HepG2 (cell line): Measurements from ENCODE around the gene NOL4L. TPM values are rescaled to one million over a fixed set of nuclear protein-coding genes. Genes with fewer than 3 reads are reported as not detected.

Experiments
- BRD4 ChIP-seq: sonication (generic); formaldehyde crosslinking; IDR thresholded peaks from 2 replicates; pipeline ENCODE4 v1.4.0; 2020; ENCODE audit warnings: missing genetic modification reagents
- CHD4 ChIP-seq: fragments of 200-600 bp; sonication (generic); IDR thresholded peaks from 2 replicates; pipeline ENCODE4 v1.7.0; 2017; ENCODE audit warnings: mild to moderate bottlenecking, low read length, borderline replicate concordance
- DNMT3B ChIP-seq: conservative IDR thresholded peaks from 2 replicates; pipeline ENCODE4 v1.6.1; 2016; ENCODE audit warnings: missing biosample characterization, control low read depth
- ETV5 ChIP-seq: IDR thresholded peaks from 2 replicates; pipeline ENCODE4 v1.6.1; 2018; ENCODE audit warnings: missing biosample characterization, missing genetic modification reagents, inconsistent platforms, borderline replicate concordance
- KDM5B ChIP-seq: sonication (generic); formaldehyde crosslinking; IDR thresholded peaks from 2 replicates; pipeline ENCODE4 v1.4.0; 2020; ENCODE audit warnings: missing genetic modification reagents, mild to moderate bottlenecking, borderline replicate concordance
- PRPF4 ChIP-seq: fragments of 200-400 bp; formaldehyde crosslinking; IDR thresholded peaks from 2 replicates; pipeline ENCODE4 v1.6.1; 2016; ENCODE audit warnings: low read length, low read depth; ENCODE audit not compliant: poor library complexity, severe bottlenecking
- SIN3B ChIP-seq: fragments of 150-350 bp; IDR thresholded peaks from 2 replicates; pipeline ENCODE4 v1.6.1; 2014; ENCODE audit warnings: low read length
- SKI ChIP-seq: fragments of 450-650 bp; IDR thresholded peaks from one replicate; pipeline ENCODE4 v1.6.1; 2018; ENCODE audit warnings: mild to moderate bottlenecking; ENCODE audit not compliant: partially characterized antibody
- SRF ChIP-seq: IDR thresholded peaks from 2 replicates; pipeline ENCODE4 v1.6.1; 2011; ENCODE audit warnings: mild to moderate bottlenecking, low read depth, low read length, moderate library complexity
- ZBTB1 ChIP-seq: sonication (generic); formaldehyde crosslinking; IDR thresholded peaks from 2 replicates; pipeline ENCODE4 v1.4.0; 2020; ENCODE audit warnings: missing genetic modification reagents, borderline replicate concordance
- ZNF264 ChIP-seq: sonication (generic); formaldehyde crosslinking; IDR thresholded peaks from 2 replicates; pipeline ENCODE4 v1.4.0; 2020; ENCODE audit warnings: missing genetic modification reagents
- ZNF546 ChIP-seq: sonication (generic); formaldehyde crosslinking; conservative IDR thresholded peaks from 2 replicates; pipeline ENCODE4 v1.8.1; 2023; ENCODE audit warnings: mild to moderate bottlenecking, missing genetic modification reagents
- ZNF615 ChIP-seq: sonication (generic); formaldehyde crosslinking; IDR thresholded peaks from 2 replicates; pipeline ENCODE4 v1.5.0; 2020; ENCODE audit warnings: mild to moderate bottlenecking, missing genetic modification reagents, borderline replicate concordance
- ZNF816 ChIP-seq: sonication (generic); formaldehyde crosslinking; IDR thresholded peaks from 2 replicates; pipeline ENCODE4 v1.8.0; 2022; ENCODE audit warnings: missing genetic modification reagents, mild to moderate bottlenecking, borderline replicate concordance
- ZSCAN9 ChIP-seq: IDR thresholded peaks from 2 replicates; pipeline ENCODE4 v1.6.1; 2016; ENCODE audit warnings: borderline replicate concordance
- polyA plus RNA-seq, 8 experiments: library from polyadenylated mRNA; depleted of rRNA in 3 of 8; stranded (reverse) in 7 of 8; unstranded in 1 of 8; fragments of >200 nt; fragmentation: Illumina TruSeq in 4 of 8; extraction: Trizol in 4 of 8; gene quantifications; 2 replicates each; pipeline versions ENCODE4 v1.2.1 to v1.2.3, GENCODE V29; 2011 to 2016; ENCODE audit warnings: low read depth in 4 of 8, missing spikeins in 1 of 8, mixed read lengths in 1 of 8; ENCODE audit not compliant: insufficient read depth in 1 of 8
- total RNA-seq, 5 experiments: library from RNA; depleted of rRNA; stranded (reverse); fragments of >200 nt; fragmentation: Illumina TruSeq; extraction: Trizol; gene quantifications; 2 replicates each; pipeline ENCODE4 v1.2.3, GENCODE V29; 2016; ENCODE audit warnings: low read depth in 1 of 5
- TF ChIP-seq, protein P1 (sequence below): sonication (generic); formaldehyde crosslinking; conservative IDR thresholded peaks from 2 replicates; pipeline ENCODE4 v1.8.0; 2022; ENCODE audit warnings: mild to moderate bottlenecking, moderate library complexity, missing genetic modification reagents
- TF ChIP-seq, protein P2 (sequence below): sonication (generic); formaldehyde crosslinking; IDR thresholded peaks from 2 replicates; pipeline ENCODE4 v1.8.0; 2022; ENCODE audit warnings: low read depth, missing genetic modification reagents
- TF ChIP-seq, protein P3 (sequence below): sonication (generic); formaldehyde crosslinking; IDR thresholded peaks from 2 replicates; pipeline ENCODE4 v1.8.0; 2022; ENCODE audit warnings: missing genetic modification reagents, mild to moderate bottlenecking, borderline replicate concordance
- TF ChIP-seq, protein P4 (sequence below), 2 experiments: sonication (generic) in 1 of 2; formaldehyde crosslinking in 1 of 2; IDR thresholded peaks; 2 replicates each; pipeline versions ENCODE4 v1.5.1 to v1.6.1; 2011 to 2020; ENCODE audit warnings: borderline replicate concordance in 1 of 2, low read depth in 1 of 2, low read length in 1 of 2, mild to moderate bottlenecking in 1 of 2, missing genetic modification reagents in 1 of 2, moderate library complexity in 1 of 2
- TF ChIP-seq, protein P5 (sequence below): sonication (generic); formaldehyde crosslinking; conservative IDR thresholded peaks from 2 replicates; pipeline ENCODE4 v1.8.0; 2022; ENCODE audit warnings: missing genetic modification reagents

NOL4L gene
- total and polyA plus RNA-seq, 2 of the 13 experiments (the other 11 are each of a cell fraction or from before 2014, with no cell fraction given) = 16.6 to 35.4 TPM

DNA sequence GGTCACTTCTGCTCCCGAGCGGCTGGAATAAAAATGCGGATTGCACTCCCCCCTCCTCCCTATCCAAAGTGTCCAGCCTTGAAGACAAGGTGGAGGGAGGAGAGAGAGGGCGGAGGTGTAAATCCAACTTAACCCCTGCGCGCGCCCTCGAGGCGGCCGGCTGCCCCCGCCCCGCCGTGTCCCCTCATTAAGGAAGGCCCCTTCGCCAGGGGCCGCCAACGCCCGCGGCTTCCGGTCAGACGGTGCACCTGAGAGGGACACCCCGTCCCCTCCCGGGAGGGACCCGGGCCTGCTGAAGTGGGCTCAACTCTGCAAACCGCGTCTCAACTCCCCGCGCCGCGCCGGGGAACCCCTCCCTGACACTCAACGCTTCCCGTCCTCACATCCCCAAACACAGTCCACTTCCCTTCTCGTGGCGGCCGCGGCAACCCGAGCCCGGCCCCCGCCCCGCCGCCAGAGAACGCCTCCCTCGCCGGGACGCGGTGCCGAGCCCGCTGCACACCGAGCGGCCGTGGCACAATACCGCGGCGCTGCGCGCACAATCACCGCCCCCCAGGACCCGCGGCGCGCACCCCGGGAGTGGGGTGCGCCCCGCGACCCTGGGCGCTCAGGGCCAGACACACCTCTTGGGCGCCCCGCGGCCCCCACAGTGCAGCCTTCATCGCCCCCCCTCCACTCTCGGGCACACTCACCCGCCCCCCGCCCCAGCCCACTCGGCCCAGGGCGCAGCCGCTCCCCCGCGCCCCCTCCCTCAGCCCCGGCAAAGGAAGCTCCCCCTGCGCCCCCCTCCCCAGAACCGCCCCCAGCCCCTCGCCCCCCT is 102.5 kb downstream of the NOL4L start (continued):
- TF ChIP-seq, protein P1, sequence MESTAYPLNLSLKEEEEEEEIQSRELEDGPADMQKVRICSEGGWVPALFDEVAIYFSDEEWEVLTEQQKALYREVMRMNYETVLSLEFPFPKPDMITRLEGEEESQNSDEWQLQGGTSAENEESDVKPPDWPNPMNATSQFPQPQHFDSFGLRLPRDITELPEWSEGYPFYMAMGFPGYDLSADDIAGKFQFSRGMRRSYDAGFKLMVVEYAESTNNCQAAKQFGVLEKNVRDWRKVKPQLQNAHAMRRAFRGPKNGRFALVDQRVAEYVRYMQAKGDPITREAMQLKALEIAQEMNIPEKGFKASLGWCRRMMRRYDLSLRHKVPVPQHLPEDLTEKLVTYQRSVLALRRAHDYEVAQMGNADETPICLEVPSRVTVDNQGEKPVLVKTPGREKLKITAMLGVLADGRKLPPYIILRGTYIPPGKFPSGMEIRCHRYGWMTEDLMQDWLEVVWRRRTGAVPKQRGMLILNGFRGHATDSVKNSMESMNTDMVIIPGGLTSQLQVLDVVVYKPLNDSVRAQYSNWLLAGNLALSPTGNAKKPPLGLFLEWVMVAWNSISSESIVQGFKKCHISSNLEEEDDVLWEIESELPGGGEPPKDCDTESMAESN (CRISPR knock-in tag) = peak; percentile 81
- TF ChIP-seq, protein P2, sequence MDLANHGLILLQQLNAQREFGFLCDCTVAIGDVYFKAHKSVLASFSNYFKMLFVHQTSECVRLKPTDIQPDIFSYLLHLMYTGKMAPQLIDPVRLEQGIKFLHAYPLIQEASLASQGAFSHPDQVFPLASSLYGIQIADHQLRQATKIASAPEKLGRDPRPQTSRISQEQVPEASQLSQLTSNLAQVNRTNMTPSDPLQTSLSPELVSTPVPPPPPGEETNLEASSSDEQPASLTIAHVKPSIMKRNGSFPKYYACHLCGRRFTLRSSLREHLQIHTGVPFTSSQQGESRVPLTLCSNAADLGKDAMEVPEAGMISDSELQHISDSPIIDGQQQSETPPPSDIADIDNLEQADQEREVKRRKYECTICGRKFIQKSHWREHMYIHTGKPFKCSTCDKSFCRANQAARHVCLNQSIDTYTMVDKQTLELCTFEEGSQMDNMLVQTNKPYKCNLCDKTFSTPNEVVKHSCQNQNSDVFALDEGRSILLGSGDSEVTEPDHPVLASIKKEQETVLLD = peak; percentile 77; the same call in 1 of the 2 replicates
- TF ChIP-seq BRD4 (CRISPR knock-in tag) = no peak
- peak; percentile 87 for TF ChIP-seq ETV5 (CRISPR knock-in tag)
- TF ChIP-seq ZNF816 (CRISPR knock-in tag) = 0 out of 2 replicates have a peak, but pooled peaks have one; percentile 1
- TF ChIP-seq, protein P3, sequence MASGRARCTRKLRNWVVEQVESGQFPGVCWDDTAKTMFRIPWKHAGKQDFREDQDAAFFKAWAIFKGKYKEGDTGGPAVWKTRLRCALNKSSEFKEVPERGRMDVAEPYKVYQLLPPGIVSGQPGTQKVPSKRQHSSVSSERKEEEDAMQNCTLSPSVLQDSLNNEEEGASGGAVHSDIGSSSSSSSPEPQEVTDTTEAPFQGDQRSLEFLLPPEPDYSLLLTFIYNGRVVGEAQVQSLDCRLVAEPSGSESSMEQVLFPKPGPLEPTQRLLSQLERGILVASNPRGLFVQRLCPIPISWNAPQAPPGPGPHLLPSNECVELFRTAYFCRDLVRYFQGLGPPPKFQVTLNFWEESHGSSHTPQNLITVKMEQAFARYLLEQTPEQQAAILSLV (CRISPR knock-in tag) = peak; percentile 78; the same call in 1 of the 2 replicates
- no peak for TF ChIP-seq DNMT3B (CRISPR knock-in tag)
- TF ChIP-seq, protein P4, sequence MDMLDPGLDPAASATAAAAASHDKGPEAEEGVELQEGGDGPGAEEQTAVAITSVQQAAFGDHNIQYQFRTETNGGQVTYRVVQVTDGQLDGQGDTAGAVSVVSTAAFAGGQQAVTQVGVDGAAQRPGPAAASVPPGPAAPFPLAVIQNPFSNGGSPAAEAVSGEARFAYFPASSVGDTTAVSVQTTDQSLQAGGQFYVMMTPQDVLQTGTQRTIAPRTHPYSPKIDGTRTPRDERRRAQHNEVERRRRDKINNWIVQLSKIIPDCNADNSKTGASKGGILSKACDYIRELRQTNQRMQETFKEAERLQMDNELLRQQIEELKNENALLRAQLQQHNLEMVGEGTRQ (IDR thresholded peaks at IDR 0.05; ENCODE audit: low read depth, low read length) = no peak
- TF ChIP-seq, protein P4 (CRISPR knock-in tag; IDR thresholded peaks at IDR 0.05; ENCODE audit: borderline replicate concordance) = no peak
- TF ChIP-seq SIN3B = no peak
- TF ChIP-seq ZBTB1 (CRISPR knock-in tag) = no peak
- no peak for TF ChIP-seq SRF
- no peak for TF ChIP-seq ZNF264 (CRISPR knock-in tag)
- TF ChIP-seq ZSCAN9 = no peak; the same call in 1 of the 2 replicates
- peak; percentile 17 for TF ChIP-seq SKI
- TF ChIP-seq PRPF4 = no peak
- TF ChIP-seq CHD4 = no peak
- TF ChIP-seq, protein P5, sequence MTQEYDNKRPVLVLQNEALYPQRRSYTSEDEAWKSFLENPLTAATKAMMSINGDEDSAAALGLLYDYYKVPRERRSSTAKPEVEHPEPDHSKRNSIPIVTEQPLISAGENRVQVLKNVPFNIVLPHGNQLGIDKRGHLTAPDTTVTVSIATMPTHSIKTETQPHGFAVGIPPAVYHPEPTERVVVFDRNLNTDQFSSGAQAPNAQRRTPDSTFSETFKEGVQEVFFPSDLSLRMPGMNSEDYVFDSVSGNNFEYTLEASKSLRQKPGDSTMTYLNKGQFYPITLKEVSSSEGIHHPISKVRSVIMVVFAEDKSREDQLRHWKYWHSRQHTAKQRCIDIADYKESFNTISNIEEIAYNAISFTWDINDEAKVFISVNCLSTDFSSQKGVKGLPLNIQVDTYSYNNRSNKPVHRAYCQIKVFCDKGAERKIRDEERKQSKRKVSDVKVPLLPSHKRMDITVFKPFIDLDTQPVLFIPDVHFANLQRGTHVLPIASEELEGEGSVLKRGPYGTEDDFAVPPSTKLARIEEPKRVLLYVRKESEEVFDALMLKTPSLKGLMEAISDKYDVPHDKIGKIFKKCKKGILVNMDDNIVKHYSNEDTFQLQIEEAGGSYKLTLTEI (CRISPR knock-in tag) = no peak
- TF ChIP-seq KDM5B (CRISPR knock-in tag) = peak; percentile 75
- TF ChIP-seq ZNF546 = peak; percentile 78; the same call in 1 of the 2 replicates
- TF ChIP-seq ZNF615 (CRISPR knock-in tag) = no peak
